Endothelial cell of umbilical vein (primary cell): ENCODE measurements around the gene ABCC2. TPM values are rescaled to one million over a fixed set of nuclear protein-coding genes. Genes with fewer than 3 reads are reported as not detected.

ENCODE experiments used
- BruUV-seq: library from RNA; stranded (reverse); fragments of 400-500 nt; replicated peaks from 2 replicates; lab custom pipeline; 2021; lab: Mats Ljungman, UMichigan
- CTCF ChIA-PET: fragments of 300-600, 350-600 bp; sonication (Branson Sonifier 250); formaldehyde crosslinking; loops from one replicate; lab custom pipeline; 2021; ENCODE audit warnings: antibody characterized with exemption, inconsistent platforms; lab: Charles Lee
- POLR2A ChIA-PET: fragments of 300-600, 350-600 bp; sonication (Branson Sonifier 250); formaldehyde crosslinking; loops from one replicate; lab custom pipeline; 2021; ENCODE audit warnings: antibody characterized with exemption, inconsistent platforms; lab: Charles Lee
- DNase-seq: peaks from one replicate; pipeline ENCODE4 v3.0.0-alpha.2; 2011; ENCODE audit warnings: low read depth, low spot score
- FAIRE-seq: peaks from 2 replicates; lab custom pipeline; 2011; peaks lifted over from hg19 to GRCh38; lab: Jason Lieb, UNC
- H2AFZ ChIP-seq: 2 replicates; pipeline ENCODE4 v1.6.0; 2012; ENCODE audit warnings: low read depth, low read length, control low read depth, inconsistent platforms
- H3K27ac ChIP-seq: 2 replicates; pipeline ENCODE4 v1.5.1; 2011; ENCODE audit warnings: low read depth, mild to moderate bottlenecking, control low read depth, low read length, moderate library complexity; ENCODE audit not compliant: insufficient read depth
- H3K27me3 ChIP-seq, 2 experiments: 2 replicates each; pipeline versions ENCODE4 v1.6.0 to v1.6.1; 2011; ENCODE audit warnings: low read length in 2 of 2, mixed read lengths in 1 of 2; ENCODE audit not compliant: control insufficient read depth in 2 of 2, insufficient read depth in 2 of 2
- H3K36me3 ChIP-seq, 2 experiments: 2 replicates in 1 of 2; 3 replicates in 1 of 2; pipeline ENCODE4 v1.5.1; 2011; ENCODE audit warnings: low read length in 2 of 2, mild to moderate bottlenecking in 1 of 2, moderate library complexity in 1 of 2; ENCODE audit not compliant: control insufficient read depth in 2 of 2, insufficient read depth in 2 of 2; ENCODE audit errors: extremely low read depth in 1 of 2
- H3K4me1 ChIP-seq: 3 replicates; pipeline ENCODE4 v1.5.1; 2011; ENCODE audit warnings: mild to moderate bottlenecking, low read length; ENCODE audit not compliant: control insufficient read depth, insufficient read depth; ENCODE audit errors: extremely low read depth
- H3K4me2 ChIP-seq: 2 replicates; pipeline ENCODE4 v1.6.1; 2011; ENCODE audit warnings: low read length, control low read depth, mixed read lengths; ENCODE audit not compliant: insufficient read depth
- H3K4me3 ChIP-seq, 3 experiments: fragments of 200-600 bp in 1 of 3; sonication (generic), shearing (Covaris generic) in 1 of 3; replicated peaks in 1 of 3; 2 replicates each; pipeline ENCODE4 v1.5.1; 2011 to 2016; ENCODE audit warnings: control low read depth in 3 of 3, low read length in 3 of 3, mild to moderate bottlenecking in 2 of 3, inconsistent platforms in 1 of 3, low read depth in 1 of 3, moderate library complexity in 1 of 3; ENCODE audit not compliant: insufficient read depth in 1 of 3
- H3K79me2 ChIP-seq: 2 replicates; pipeline ENCODE4 v1.6.0; 2012; ENCODE audit warnings: low read length, inconsistent platforms; ENCODE audit not compliant: control insufficient read depth, insufficient read depth
- H3K9ac ChIP-seq: replicated peaks from 2 replicates; pipeline ENCODE3; 2011; ENCODE audit warnings: low read length, control low read depth; ENCODE audit not compliant: insufficient read depth; ENCODE audit errors: extremely low read depth
- H3K9me1 ChIP-seq: replicated peaks from 3 replicates; pipeline ENCODE4 v1.6.0; 2011; ENCODE audit warnings: mild to moderate bottlenecking, low read length; ENCODE audit not compliant: control insufficient read depth, insufficient read depth; ENCODE audit errors: extremely low read depth
- H3K9me3 ChIP-seq: replicated peaks from 2 replicates; pipeline ENCODE4 v1.5.1; 2012; ENCODE audit warnings: low read length, inconsistent platforms; ENCODE audit not compliant: control insufficient read depth, insufficient read depth
- H4K20me1 ChIP-seq: replicated peaks from 2 replicates; pipeline ENCODE3; 2011; ENCODE audit warnings: mild to moderate bottlenecking, low read length; ENCODE audit not compliant: control insufficient read depth, insufficient read depth; ENCODE audit errors: extremely low read depth
- CTCF ChIP-seq, 2 donors: IDR thresholded peaks; 1 replicate in 1 of 2; 2 replicates in 1 of 2; pipeline ENCODE4 v1.5.1; 2011; ENCODE audit warnings: low read length in 2 of 2, mild to moderate bottlenecking in 2 of 2, moderate library complexity in 2 of 2, control low read depth in 1 of 2, inconsistent platforms in 1 of 2, low read depth in 1 of 2; ENCODE audit not compliant: insufficient read depth in 1 of 2; ENCODE audit errors: extremely low read depth in 1 of 2
- EZH2 ChIP-seq: IDR thresholded peaks from 2 replicates; pipeline ENCODE4 v1.6.1; 2012; ENCODE audit warnings: borderline replicate concordance, low read depth, mild to moderate bottlenecking, moderate library complexity, low read length, inconsistent platforms; ENCODE audit not compliant: severe bottlenecking
- FOS ChIP-seq: IDR thresholded peaks from 2 replicates; pipeline ENCODE4 v1.6.1; 2011; ENCODE audit warnings: mild to moderate bottlenecking, low read length, moderate library complexity, borderline replicate concordance; ENCODE audit not compliant: insufficient read depth
- GATA2 ChIP-seq: IDR thresholded peaks from 2 replicates; pipeline ENCODE4 v1.7.0; 2011; ENCODE audit warnings: low read depth, mild to moderate bottlenecking, moderate library complexity, mixed read lengths, low read length; ENCODE audit not compliant: insufficient read length, insufficient read depth
- JUN ChIP-seq: IDR thresholded peaks from 2 replicates; pipeline ENCODE4 v1.6.1; 2011; ENCODE audit warnings: borderline replicate concordance, low read depth; ENCODE audit not compliant: insufficient read length, insufficient read depth
- MYC ChIP-seq: IDR thresholded peaks from one replicate; pipeline ENCODE4 v1.6.1; 2011; ENCODE audit warnings: mild to moderate bottlenecking, low read depth, low read length
- POLR2A ChIP-seq: IDR thresholded peaks from 2 replicates; pipeline ENCODE4 v1.6.1; 2012; ENCODE audit warnings: low read depth, mild to moderate bottlenecking, control low read depth, low read length
- POLR2AphosphoS5 ChIP-seq: IDR thresholded peaks from 2 replicates; pipeline ENCODE4 v1.6.1; 2012; ENCODE audit warnings: low read depth, mild to moderate bottlenecking, control low read depth, low read length, moderate library complexity; ENCODE audit not compliant: insufficient read depth
- dilution Hi-C: fragments of 300-500 bp; cut with MboI; formaldehyde crosslinking; loops from one replicate; pipeline ENCODE4 v1.15.0; 2019; ENCODE audit warnings: low sequenced_read_pairs; ENCODE audit not compliant: extremely low pct_ligation_motif_present
- intact Hi-C: fragments of 100-400 bp; cut with micrococcal nuclease; formaldehyde crosslinking; loops from one replicate; pipeline ENCODE4 v1.10.0; 2022
- polyA plus RNA-seq, 4 experiments: library from polyadenylated mRNA; depleted of rRNA in 3 of 4; stranded (reverse) in 3 of 4; unstranded in 1 of 4; fragments of >200 nt; gene quantifications; 2 replicates each; pipeline versions ENCODE4 v1.2.1 to v1.2.3, GENCODE V29; 2011 to 2012; ENCODE audit warnings: missing spikeins in 1 of 4
- total RNA-seq: library from RNA; stranded (reverse); gene quantifications from 2 replicates; pipeline ENCODE4 v1.2.3, GENCODE V29; 2021
- TF ChIP-seq, protein P1 (sequence below): IDR thresholded peaks from 2 replicates; pipeline ENCODE4 v1.6.1; 2011; ENCODE audit not compliant: insufficient read depth, insufficient read length

The ABCC2 gene
- total and polyA plus RNA-seq, 2 donors (not counting 3 experiments of a cell fraction or from before 2014, with no cell fraction given), result 1.5 to 3.3 TPM

- no peaks in the 10 kb centered on the region for H3K79me2 ChIP-seq
- no peak overlapping the region for H3K4me3 ChIP-seq
- H3K4me1 ChIP-seq, result no peaks in the 10 kb centered on the region
- no peak for TF ChIP-seq EZH2
- TF ChIP-seq GATA2, result no peak
- no peak for TF ChIP-seq CTCF (IDR thresholded peaks at IDR 0.05; ENCODE audit: extremely low read depth in 1 of 2, insufficient read depth in 1 of 2, low read depth in 1 of 2, low read length in 2 of 2)
- TF ChIP-seq JUN, result no peak
- no peak for TF ChIP-seq MYC
- no peak for TF ChIP-seq POLR2AphosphoS5
- no peak for TF ChIP-seq FOS
- TF ChIP-seq, protein P1, sequence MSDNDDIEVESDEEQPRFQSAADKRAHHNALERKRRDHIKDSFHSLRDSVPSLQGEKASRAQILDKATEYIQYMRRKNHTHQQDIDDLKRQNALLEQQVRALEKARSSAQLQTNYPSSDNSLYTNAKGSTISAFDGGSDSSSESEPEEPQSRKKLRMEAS, result no peak
- TF ChIP-seq POLR2A, result no peak
- intact Hi-C loops (no loop called here), dilution Hi-C loops (no loop called here)
- no peaks in the 10 kb centered on the region for H3K9me3 ChIP-seq
- H3K4me2 ChIP-seq, result no peak overlapping the region
- POLR2A ChIA-PET, result no interaction called here
- no peaks in the 10 kb centered on the region for H4K20me1 ChIP-seq
- H3K27me3 ChIP-seq, result no peaks in the 10 kb centered on the region
- DNase-seq, result no peak
- H3K9ac ChIP-seq, result no peak overlapping the region
- H2AFZ ChIP-seq, result no peak overlapping the region
- CTCF ChIA-PET, result no interaction called here
- no peaks in the 10 kb centered on the region for H3K9me1 ChIP-seq
- no TSS peak for BruUV-seq
- H3K36me3 ChIP-seq, result no peaks in the 10 kb centered on the region
- no peak overlapping the region for H3K27ac ChIP-seq
- FAIRE-seq, result no peak
Observed at GRCh38 chr10:99796928-99797327, 14.5 kb downstream of the ABCC2 start.
